Lower lobe of right lung (tissue), 2 donors: ENCODE results near the gene DHRS7C. TPM values are rescaled to one million over a fixed set of nuclear protein-coding genes. Genes with fewer than 3 reads are reported as not detected.

Experiments used
- ATAC-seq, 2 donors: fragments of 200-7000 bp; cut with Tn5 transposase; one replicate each; pipeline ENCODE4 v1.9.1; 2020 to 2022; ENCODE audit warnings: mild to moderate bottlenecking in 2 of 2, moderate library complexity in 2 of 2
- DNase-seq: peaks from one replicate; pipeline ENCODE4 v3.0.0-alpha.2; 2020
- H3K27ac ChIP-seq: fragments of 200-600 bp; one replicate; pipeline ENCODE4 v1.8.0; 2022
- H3K27me3 ChIP-seq: fragments of 200-600 bp; one replicate; pipeline ENCODE4 v1.8.0; 2022; ENCODE audit warnings: low read depth
- H3K36me3 ChIP-seq: fragments of 200-600 bp; one replicate; pipeline ENCODE4 v1.8.0; 2022; ENCODE audit warnings: mild to moderate bottlenecking
- H3K4me1 ChIP-seq: fragments of 200-600 bp; one replicate; pipeline ENCODE4 v1.8.0; 2022
- H3K4me3 ChIP-seq: fragments of 200-600 bp; one replicate; pipeline ENCODE4 v1.8.0; 2022; ENCODE audit warnings: mild to moderate bottlenecking
- H3K9me3 ChIP-seq: fragments of 200-600 bp; one replicate; pipeline ENCODE4 v1.8.0; 2022
- CTCF ChIP-seq: fragments of 200-600 bp; IDR thresholded peaks from one replicate; pipeline ENCODE4 v1.8.0; 2022; ENCODE audit warnings: antibody characterized with exemption, mild to moderate bottlenecking
- intact Hi-C: fragments of 100-400 bp; cut with DNase I; formaldehyde crosslinking; loops from one replicate; pipeline ENCODE4 v1.11.0; 2022
- total RNA-seq: library from RNA; stranded (reverse); fragmentation: NEBNext Ultra II Directional; extraction: Animal tissue kit (Norgen Biotek cat#: 25700); gene quantifications from one replicate; pipeline ENCODE4 v1.2.1, GENCODE V29; 2021
- donor health status: DM: no; HTN: yes; CAD: no; lungs with severe emphysema.

DHRS7C gene
- total RNA-seq, 1 donor from 2014 or later = not detected

- no peak for TF ChIP-seq CTCF
- no peak for ATAC-seq
- Histone ChIP-seq H3K4me1 (no peaks in the 10 kb centered on the region), H3K36me3 (no peaks in the 10 kb centered on the region), H3K9me3 (no peaks in the 10 kb centered on the region), H3K27ac (no peak within 1 kb of the TSS), H3K4me3 (no peak within 1 kb of the TSS), H3K27me3 (peaks cover 5% of the 10 kb centered on the region)
- intact Hi-C loops = no loop called here
- DNase-seq = no peak
Measured at GRCh38 chr17:9821921-9822320, 30.5 kb upstream of the DHRS7C start, which contains the start of gene GSG1L2. Gene GSG1L2, minus strand, starts transcription at chr17:9822079. Its CDS starts 8 bp downstream, at chr17:9822071.

GRCh38 chr17:9820448-9820847 lies 29.1 kb upstream of the DHRS7C start:
- DNase-seq = no peak
- no peak for ATAC-seq
- Histone ChIP-seq H3K4me3 (no peak overlapping the region), H3K27ac (no peak overlapping the region), H3K9me3 (no peaks in the 10 kb centered on the region), H3K27me3 (no peaks in the 10 kb centered on the region), H3K36me3 (no peaks in the 10 kb centered on the region), H3K4me1 (no peaks in the 10 kb centered on the region)
- intact Hi-C loops = no loop called here
- no peak for TF ChIP-seq CTCF

- no peaks in the 10 kb centered on the region for H3K4me1 ChIP-seq
- no peaks in the 10 kb centered on the region for H3K9me3 ChIP-seq
- H3K27ac ChIP-seq = no peak overlapping the region
- H3K36me3 ChIP-seq = no peaks in the 10 kb centered on the region
- ATAC-seq (no peak), DNase-seq (no peak)
- intact Hi-C loops = no loop called here
- H3K27me3 ChIP-seq = no peaks in the 10 kb centered on the region
- H3K4me3 ChIP-seq = no peak overlapping the region
- no peak for TF ChIP-seq CTCF
Measured at GRCh38 chr17:9818760-9819159, 27.4 kb upstream of the DHRS7C start.

GRCh38 chr17:9817086-9817485 lies 25.7 kb upstream of the DHRS7C start:
- TF ChIP-seq CTCF = no peak
- no peaks in the 10 kb centered on the region for H3K9me3 ChIP-seq
- H3K4me3 ChIP-seq = no peak overlapping the region
- no peaks in the 10 kb centered on the region for H3K4me1 ChIP-seq
- ATAC-seq = peak; percentile 65 to 82
- H3K27me3 ChIP-seq = no peaks in the 10 kb centered on the region
- no peak for DNase-seq
- no peaks in the 10 kb centered on the region for H3K36me3 ChIP-seq
- intact Hi-C loops = no loop called here
- no peak overlapping the region for H3K27ac ChIP-seq

GRCh38 chr17:9816472-9816871 lies 25.1 kb upstream of the DHRS7C start:
- intact Hi-C loops = no loop called here
- Histone ChIP-seq H3K27me3 (no peaks in the 10 kb centered on the region), H3K27ac (no peak overlapping the region), H3K4me1 (no peaks in the 10 kb centered on the region), H3K4me3 (no peak overlapping the region), H3K36me3 (no peaks in the 10 kb centered on the region), H3K9me3 (no peaks in the 10 kb centered on the region)
- ATAC-seq (no peak), DNase-seq (no peak)
- TF ChIP-seq CTCF = no peak
